B cell (primary cell): ENCODE measurements around the gene DNAAF1. TPM values are rescaled to one million over a fixed set of nuclear protein-coding genes. Genes with fewer than 3 reads are reported as not detected.

Source experiments
- ATAC-seq: fragments of 200-7000 bp; cut with Tn5 transposase; one replicate; pipeline ENCODE4 v1.10.0; 2021; ENCODE audit warnings: low read depth, mild to moderate bottlenecking, moderate number of reproducible peaks, moderate library complexity
- CTCF ChIA-PET: fragments of 350-600 bp; sonication (Branson Sonifier 250); formaldehyde crosslinking; loops from one replicate; lab custom pipeline; 2021; ENCODE audit warnings: antibody characterized with exemption, inconsistent platforms; lab: Charles Lee
- POLR2A ChIA-PET: fragments of 350-600 bp; sonication (Branson Sonifier 250); formaldehyde crosslinking; loops from one replicate; lab custom pipeline; 2021; ENCODE audit warnings: antibody characterized with exemption; lab: Charles Lee
- DNase-seq: peaks from one replicate; pipeline ENCODE4 v3.0.0; 2013
- H2AFZ ChIP-seq: 2 replicates; pipeline ENCODE4 v1.6.1; 2012; ENCODE audit warnings: mild to moderate bottlenecking, low read depth, low read length; ENCODE audit not compliant: insufficient read depth, poor library complexity, severe bottlenecking
- H3K27ac ChIP-seq, 2 donors: 1 replicate in 1 of 2; 2 replicates in 1 of 2; pipeline ENCODE4 v1.5.1; 2012 to 2013; ENCODE audit warnings: low read length in 2 of 2, mild to moderate bottlenecking in 2 of 2, moderate library complexity in 1 of 2
- H3K27me3 ChIP-seq, 4 experiments: fragments of 200-600 bp in 1 of 4; sonication (generic) in 1 of 4; replicated peaks in 1 of 4; 1 replicate in 2 of 4; 2 replicates in 2 of 4; pipeline versions ENCODE4 v1.6.1 to v1.7.0; 2013 to 2016; ENCODE audit warnings: low read length in 3 of 4, mild to moderate bottlenecking in 2 of 4, mixed read lengths in 1 of 4, moderate library complexity in 1 of 4; ENCODE audit not compliant: insufficient read depth in 4 of 4, control insufficient read depth in 3 of 4; ENCODE audit errors: control extremely low read depth in 1 of 4
- H3K36me3 ChIP-seq, 2 experiments: replicated peaks in 1 of 2; 1 replicate in 1 of 2; 2 replicates in 1 of 2; pipeline versions ENCODE4 v1.6.1 to v1.7.1; 2013; ENCODE audit warnings: low read length in 1 of 2; ENCODE audit not compliant: insufficient read depth in 2 of 2, control insufficient read depth in 1 of 2; ENCODE audit errors: control extremely low read depth in 1 of 2, extremely low read depth in 1 of 2
- H3K4me1 ChIP-seq, 2 donors: fragments of 200-600 bp in 1 of 2; sonication (generic) in 1 of 2; 1 replicate in 1 of 2; 2 replicates in 1 of 2; pipeline versions ENCODE4 v1.5.1 to v1.6.1; 2013 to 2017; ENCODE audit warnings: low read length in 2 of 2; ENCODE audit not compliant: control insufficient read depth in 2 of 2, insufficient read depth in 2 of 2
- H3K4me2 ChIP-seq: replicated peaks from 2 replicates; pipeline ENCODE3; 2012; ENCODE audit warnings: mild to moderate bottlenecking, low read depth, low read length; ENCODE audit not compliant: poor library complexity, severe bottlenecking
- H3K4me3 ChIP-seq, 5 experiments: fragments of 200-600 bp in 1 of 5; sonication (generic) in 1 of 5; 1 replicate in 3 of 5; 2 replicates in 2 of 5; pipeline versions ENCODE4 v1.5.1 to v1.7.0; 2011 to 2016; ENCODE audit warnings: low read length in 4 of 5, mild to moderate bottlenecking in 4 of 5, low read depth in 2 of 5, control low read depth in 1 of 5, moderate library complexity in 1 of 5; ENCODE audit not compliant: insufficient read depth in 1 of 5; ENCODE audit errors: control extremely low read depth in 1 of 5, extremely low read depth in 1 of 5
- H3K79me2 ChIP-seq: fragments of 200-600 bp; sonication (generic); one replicate; pipeline ENCODE4 v1.6.0; 2016; ENCODE audit warnings: low read length; ENCODE audit not compliant: control insufficient read depth, insufficient read depth
- H3K9ac ChIP-seq: fragments of 200-600 bp; sonication (generic); 2 replicates; pipeline ENCODE4 v1.6.1; 2017; ENCODE audit warnings: mild to moderate bottlenecking, low read length, moderate library complexity
- H3K9me3 ChIP-seq, 3 donors: one replicate each; pipeline versions ENCODE4 v1.6.1 to v1.7.1; 2013; ENCODE audit warnings: low read length in 2 of 3; ENCODE audit not compliant: control insufficient read depth in 2 of 3, insufficient read depth in 1 of 3; ENCODE audit errors: control extremely low read depth in 1 of 3
- H4K20me1 ChIP-seq: 2 replicates; pipeline ENCODE4 v1.6.0; 2012; ENCODE audit warnings: mild to moderate bottlenecking, low read length; ENCODE audit not compliant: insufficient read depth, control insufficient read depth, poor library complexity, severe bottlenecking
- H3K27ac Mint-ChIP-seq: one replicate; pipeline ENCODE4 v1.8.0; 2021; ENCODE audit warnings: mixed read lengths
- H3K27me3 Mint-ChIP-seq: one replicate; pipeline ENCODE4 v1.8.0; 2021; ENCODE audit warnings: mixed read lengths
- H3K4me1 Mint-ChIP-seq: one replicate; pipeline ENCODE4 v1.8.0; 2021; ENCODE audit warnings: mixed read lengths
- H3K4me3 Mint-ChIP-seq: one replicate; pipeline ENCODE4 v1.8.0; 2021; ENCODE audit warnings: mixed read lengths
- H3K9me3 Mint-ChIP-seq: one replicate; pipeline ENCODE4 v1.8.0; 2022; ENCODE audit warnings: mixed read lengths; ENCODE audit not compliant: insufficient read depth
- CTCF ChIP-seq: fragments of 200-600 bp; IDR thresholded peaks from one replicate; pipeline ENCODE4 v1.8.0; 2022; ENCODE audit warnings: antibody characterized with exemption, mild to moderate bottlenecking
- EZH2 ChIP-seq: IDR thresholded peaks from 2 replicates; pipeline ENCODE4 v1.6.1; 2012; ENCODE audit warnings: borderline replicate concordance, low read depth, mild to moderate bottlenecking, moderate library complexity, low read length; ENCODE audit not compliant: insufficient read depth, poor library complexity, severe bottlenecking
- WGBS: methylation state at CpG from one replicate; pipeline ENCODE4 v1.1.5; 2013; ENCODE audit warnings: missing lambda C conversion rate; ENCODE audit not compliant: insufficient coverage; 5-methylcytosine and 5-hydroxymethylcytosine counted together
- intact Hi-C: fragments of 100-400 bp; cut with micrococcal nuclease; formaldehyde crosslinking; loops from one replicate; pipeline ENCODE4 v1.10.0; 2022
- polyA plus RNA-seq: library from polyadenylated mRNA; depleted of rRNA; stranded (reverse); fragments of >200 nt; gene quantifications from 2 replicates; pipeline ENCODE4 v1.2.3, GENCODE V29; 2012
- total RNA-seq, 2 donors: library from RNA; stranded (reverse); fragments of 120-200 nt in 1 of 2; gene quantifications; 1 replicate in 1 of 2; 2 replicates in 1 of 2; pipeline versions ENCODE4 v1.2.3 to v1.2.4, GENCODE V29; 2013 to 2022

DNAAF1 gene
- total and polyA plus RNA-seq, 2 donors (not counting 1 experiment from before 2014, with no cell fraction given): 0.24 to 0.30 TPM

GRCh38 chr16:84169765-84170310, 24.7 kb downstream of the DNAAF1 start:
- no peaks in the 10 kb centered on the region for H3K9me3 ChIP-seq
- Mint-ChIP-seq H3K4me3 (no peak overlapping the region), H3K4me1 (no peaks in the 10 kb centered on the region), H3K27me3 (peaks cover 24% of the 10 kb centered on the region), H3K9me3 (no peaks in the 10 kb centered on the region), H3K27ac (no peak overlapping the region)
- H3K36me3 ChIP-seq: no peaks in the 10 kb centered on the region
- H3K4me1 ChIP-seq: no peaks in the 10 kb centered on the region
- H2AFZ ChIP-seq: no peak overlapping the region
- no peak for DNase-seq
- peaks cover 0 to 9% (median 0%) of the 10 kb centered on the region in 4 experiments for H3K27me3 ChIP-seq
- ChIA-PET POLR2A (no interaction called here), CTCF (no interaction called here)
- no peak overlapping the region for H3K9ac ChIP-seq
- ATAC-seq: no peak
- 92% methylated on average over 9 of the region's 11 CpGs for WGBS
- H4K20me1 ChIP-seq: no peaks in the 10 kb centered on the region
- no peak overlapping the region for H3K4me2 ChIP-seq
- H3K79me2 ChIP-seq: no peaks in the 10 kb centered on the region
- TF ChIP-seq EZH2: no peak
- TF ChIP-seq CTCF: no peak
- intact Hi-C loops: no loop called here
- H3K4me3 ChIP-seq: no peak overlapping the region
- H3K27ac ChIP-seq: no peak overlapping the region

- no peak overlapping the region for H3K9ac ChIP-seq
- no peak overlapping the region for H3K4me2 ChIP-seq
- H4K20me1 ChIP-seq: no peaks in the 10 kb centered on the region
- H2AFZ ChIP-seq: no peak overlapping the region
- Mint-ChIP-seq H3K4me3 (no peak overlapping the region), H3K9me3 (no peaks in the 10 kb centered on the region), H3K27me3 (peaks cover 11% of the 10 kb centered on the region), H3K27ac (no peak overlapping the region), H3K4me1 (peaks cover 6% of the 10 kb centered on the region)
- ATAC-seq: no peak
- no peaks in the 10 kb centered on the region for H3K27me3 ChIP-seq
- TF ChIP-seq EZH2: no peak
- no peak for TF ChIP-seq CTCF
- H3K79me2 ChIP-seq: no peaks in the 10 kb centered on the region
- peaks cover 0 to 3% of the 10 kb centered on the region in 2 donors for H3K4me1 ChIP-seq
- POLR2A ChIA-PET: no interaction called here
- WGBS: 83% methylated on average over 7 of the region's 11 CpGs
- no peaks in the 10 kb centered on the region for H3K9me3 ChIP-seq
- intact Hi-C loops: no loop called here
- no peak overlapping the region for H3K27ac ChIP-seq
- H3K36me3 ChIP-seq: peaks cover 0 to 12% of the 10 kb centered on the region in 2 experiments
- no peak overlapping the region for H3K4me3 ChIP-seq
- CTCF ChIA-PET: interaction anchor here (1.5 to 3.4 kb wide), 4 partner anchors 8 to 350 kb away, joined by 3 to 26 read pairs (median 12); partner anchors contain the start of gene MBTPS1
- no peak for DNase-seq
These were observed 29.3 kb downstream of the DNAAF1 start for GRCh38 chr16:84174396-84174795.
